Neural cell (in vitro differentiated cells): ENCODE data around the gene MED13L. TPM values are rescaled to one million over a fixed set of nuclear protein-coding genes. Genes with fewer than 3 reads are reported as not detected.

ENCODE experiments used
- H2AFZ ChIP-seq: fragments of 200-600, 300-800 bp; sonication (generic), shearing (Covaris generic); 2 replicates; pipeline ENCODE4 v1.6.0; 2014; ENCODE audit warnings: low read depth, mild to moderate bottlenecking, antibody characterized with exemption, low read length, moderate library complexity
- H3F3A ChIP-seq: fragments of 200-600 bp; shearing (Covaris generic); 2 replicates; pipeline ENCODE4 v1.6.1; 2016; ENCODE audit warnings: mild to moderate bottlenecking, moderate library complexity, mixed read lengths, antibody characterized with exemption, low read length; ENCODE audit not compliant: insufficient read depth, poor library complexity, severe bottlenecking
- H3K27ac ChIP-seq: fragments of 200-600, 300-800 bp; sonication (generic), shearing (Covaris generic); 2 replicates; pipeline ENCODE4 v1.5.1; 2014; ENCODE audit warnings: mild to moderate bottlenecking, low read length, moderate library complexity
- H3K27me3 ChIP-seq: fragments of 300-800, 200-600 bp; sonication (generic), shearing (Covaris generic); 2 replicates; pipeline ENCODE4 v1.6.0; 2014; ENCODE audit warnings: mild to moderate bottlenecking, low read depth, low read length, moderate library complexity; ENCODE audit not compliant: insufficient read depth
- H3K36me3 ChIP-seq: fragments of 300-800, 200-600 bp; sonication (generic), shearing (Covaris generic); 2 replicates; pipeline ENCODE4 v1.5.1; 2014; ENCODE audit warnings: mild to moderate bottlenecking, antibody characterized with exemption, low read length, moderate library complexity; ENCODE audit not compliant: insufficient read depth
- H3K4me2 ChIP-seq: fragments of 300-800, 200-600 bp; sonication (generic), shearing (Covaris generic); 2 replicates; pipeline ENCODE4 v1.6.0; 2014; ENCODE audit warnings: mild to moderate bottlenecking, low read length
- H3K4me3 ChIP-seq: fragments of 300-800, 200-600 bp; sonication (generic), shearing (Covaris generic); 2 replicates; pipeline ENCODE4 v1.5.1; 2014; ENCODE audit warnings: mild to moderate bottlenecking, low read length, moderate library complexity
- H3K79me2 ChIP-seq: fragments of 200-600 bp; shearing (Covaris generic); replicated peaks from 2 replicates; pipeline ENCODE4 v1.6.0; 2014; ENCODE audit warnings: mild to moderate bottlenecking, low read length, moderate library complexity; ENCODE audit not compliant: insufficient read depth
- H3K9ac ChIP-seq: fragments of 300-800, 200-600 bp; sonication (generic), shearing (Covaris generic); 2 replicates; pipeline ENCODE4 v1.6.1; 2016; ENCODE audit warnings: mild to moderate bottlenecking, low read length, mixed read lengths
- H3K9me2 ChIP-seq: fragments of 200-600 bp; shearing (Covaris generic); 2 replicates; pipeline ENCODE4 v1.6.1; 2016; ENCODE audit warnings: mild to moderate bottlenecking, low read length, mixed read lengths; ENCODE audit not compliant: insufficient read depth
- H3K9me3 ChIP-seq: fragments of 200-600, 300-800 bp; sonication (generic), shearing (Covaris generic); 2 replicates; pipeline ENCODE4 v1.6.1; 2016; ENCODE audit warnings: mild to moderate bottlenecking, mixed run types, low read length, moderate library complexity, mixed read lengths
- H4K20me1 ChIP-seq: fragments of 200-600 bp; shearing (Covaris generic); 2 replicates; pipeline ENCODE4 v1.6.1; 2016; ENCODE audit warnings: mild to moderate bottlenecking, mixed run types; ENCODE audit not compliant: insufficient read depth
- EP300 ChIP-seq: fragments of 450-650 bp; conservative IDR thresholded peaks from 2 replicates; pipeline ENCODE4 v1.6.1; 2014; ENCODE audit warnings: antibody characterized with exemption, mild to moderate bottlenecking, moderate library complexity; ENCODE audit not compliant: poor library complexity, severe bottlenecking
- EZH2 ChIP-seq: fragments of 200-600, 300-800 bp; shearing (Covaris generic), sonication (generic); IDR thresholded peaks from 2 replicates; pipeline ENCODE4 v1.6.1; 2014; ENCODE audit warnings: antibody characterized with exemption, low read length, borderline replicate concordance, mild to moderate bottlenecking; ENCODE audit not compliant: insufficient read depth, poor library complexity, severe bottlenecking
- MXI1 ChIP-seq: fragments of 450-650 bp; conservative IDR thresholded peaks from 2 replicates; pipeline ENCODE4 v1.6.1; 2014; ENCODE audit warnings: antibody characterized with exemption, mild to moderate bottlenecking; ENCODE audit not compliant: poor library complexity, severe bottlenecking
- POLR2AphosphoS5 ChIP-seq: IDR thresholded peaks from 2 replicates; pipeline ENCODE4 v1.6.1; 2012
- RAD21 ChIP-seq: fragments of 450-650 bp; conservative IDR thresholded peaks from 2 replicates; pipeline ENCODE4 v1.6.1; 2014; ENCODE audit warnings: antibody characterized with exemption, mild to moderate bottlenecking, moderate library complexity
- REST ChIP-seq: IDR thresholded peaks from 2 replicates; pipeline ENCODE4 v1.6.1; 2012; ENCODE audit warnings: borderline replicate concordance
- SMC3 ChIP-seq: fragments of 450-650 bp; conservative IDR thresholded peaks from 2 replicates; pipeline ENCODE4 v1.6.1; 2014; ENCODE audit warnings: antibody characterized with exemption, mild to moderate bottlenecking, moderate library complexity; ENCODE audit not compliant: poor library complexity
- TAF1 ChIP-seq: IDR thresholded peaks from 2 replicates; pipeline ENCODE4 v1.6.1; 2012; ENCODE audit warnings: low read depth
- polyA plus RNA-seq: library from polyadenylated mRNA; depleted of rRNA; stranded (reverse); fragments of >200 nt; gene quantifications from 2 replicates; pipeline ENCODE4 v1.2.3, GENCODE V29; 2014
- TF ChIP-seq, protein P1 (sequence below): fragments of 450-650 bp; IDR thresholded peaks from 2 replicates; pipeline ENCODE4 v1.5.1; 2014; ENCODE audit warnings: antibody characterized with exemption, mild to moderate bottlenecking, moderate library complexity; ENCODE audit not compliant: poor library complexity, severe bottlenecking

Gene MED13L
- polyA plus RNA-seq, 1 donor from 2014 or later, result 38.9 TPM

- H3K79me2 ChIP-seq, result peaks cover 41% of the 10 kb centered on the region
Measured at GRCh38 chr12:116210762-116211161, 66.7 kb downstream of the MED13L start.

GRCh38 chr12:116210131-116210530 lies 67.4 kb downstream of the MED13L start:
- H3K79me2 ChIP-seq, result peaks cover 34% of the 10 kb centered on the region
- H3K27ac ChIP-seq, result no peak overlapping the region
- H2AFZ ChIP-seq, result no peak overlapping the region
- TF ChIP-seq TAF1 (no peak), POLR2AphosphoS5 (no peak), SMC3 (no peak), RAD21 (no peak), EZH2 (no peak), MXI1 (no peak), EP300 (no peak), REST (no peak)
- TF ChIP-seq, protein P1, sequence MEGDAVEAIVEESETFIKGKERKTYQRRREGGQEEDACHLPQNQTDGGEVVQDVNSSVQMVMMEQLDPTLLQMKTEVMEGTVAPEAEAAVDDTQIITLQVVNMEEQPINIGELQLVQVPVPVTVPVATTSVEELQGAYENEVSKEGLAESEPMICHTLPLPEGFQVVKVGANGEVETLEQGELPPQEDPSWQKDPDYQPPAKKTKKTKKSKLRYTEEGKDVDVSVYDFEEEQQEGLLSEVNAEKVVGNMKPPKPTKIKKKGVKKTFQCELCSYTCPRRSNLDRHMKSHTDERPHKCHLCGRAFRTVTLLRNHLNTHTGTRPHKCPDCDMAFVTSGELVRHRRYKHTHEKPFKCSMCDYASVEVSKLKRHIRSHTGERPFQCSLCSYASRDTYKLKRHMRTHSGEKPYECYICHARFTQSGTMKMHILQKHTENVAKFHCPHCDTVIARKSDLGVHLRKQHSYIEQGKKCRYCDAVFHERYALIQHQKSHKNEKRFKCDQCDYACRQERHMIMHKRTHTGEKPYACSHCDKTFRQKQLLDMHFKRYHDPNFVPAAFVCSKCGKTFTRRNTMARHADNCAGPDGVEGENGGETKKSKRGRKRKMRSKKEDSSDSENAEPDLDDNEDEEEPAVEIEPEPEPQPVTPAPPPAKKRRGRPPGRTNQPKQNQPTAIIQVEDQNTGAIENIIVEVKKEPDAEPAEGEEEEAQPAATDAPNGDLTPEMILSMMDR, result no peak
- H3F3A ChIP-seq, result no peaks in the 10 kb centered on the region
- H3K9ac ChIP-seq, result no peak overlapping the region
- no peaks in the 10 kb centered on the region for H3K36me3 ChIP-seq
- no peaks in the 10 kb centered on the region for H3K9me2 ChIP-seq
- H3K4me2 ChIP-seq, result no peak overlapping the region
- H4K20me1 ChIP-seq, result peaks cover 9% of the 10 kb centered on the region
- no peaks in the 10 kb centered on the region for H3K27me3 ChIP-seq
- no peaks in the 10 kb centered on the region for H3K9me3 ChIP-seq
- H3K4me3 ChIP-seq, result no peak overlapping the region

More at GRCh38 chr12:116210762-116211161, 66.7 kb downstream of the MED13L start:
- Histone ChIP-seq H3K27ac (no peak overlapping the region), H3K9me3 (no peaks in the 10 kb centered on the region), H3K4me2 (no peak overlapping the region), H4K20me1 (peaks cover 9% of the 10 kb centered on the region), H3K36me3 (no peaks in the 10 kb centered on the region), H3K9me2 (no peaks in the 10 kb centered on the region), H2AFZ (no peak overlapping the region), H3F3A (no peaks in the 10 kb centered on the region), H3K9ac (no peak overlapping the region), H3K4me3 (no peak overlapping the region), H3K27me3 (no peaks in the 10 kb centered on the region)
- no peak for TF ChIP-seq TAF1

DNA sequence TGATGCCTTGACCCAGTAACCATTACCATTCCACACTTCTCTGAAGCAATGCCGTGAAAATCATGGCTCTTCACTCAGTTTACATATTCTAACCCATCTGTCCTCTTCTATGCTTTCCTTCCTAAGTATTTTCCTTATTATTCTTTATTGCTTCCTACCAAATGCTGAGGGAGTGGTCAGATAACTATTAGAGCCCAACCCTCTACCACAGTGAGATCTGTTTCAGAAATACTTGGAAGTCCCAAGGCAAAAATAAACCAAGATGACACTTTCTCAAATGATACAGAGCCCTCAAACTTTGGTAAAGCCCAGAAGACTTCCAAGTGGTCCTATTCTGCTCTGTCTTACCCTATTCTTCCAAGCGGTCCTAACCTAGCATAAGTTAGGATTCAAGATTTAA lies 68.0 kb downstream of the MED13L start:
- H4K20me1 ChIP-seq, result peaks cover 9% of the 10 kb centered on the region
- no peaks in the 10 kb centered on the region for H3K9me2 ChIP-seq
- no peak overlapping the region for H2AFZ ChIP-seq
- no peak for TF ChIP-seq EP300
- TF ChIP-seq, protein P1, result no peak
- TF ChIP-seq POLR2AphosphoS5, result no peak
- TF ChIP-seq SMC3, result no peak
- no peak for TF ChIP-seq EZH2
- no peak for TF ChIP-seq RAD21
- TF ChIP-seq TAF1, result no peak
- H3K27ac ChIP-seq, result no peak overlapping the region
- H3K36me3 ChIP-seq, result no peaks in the 10 kb centered on the region
- H3K79me2 ChIP-seq, result peaks cover 32% of the 10 kb centered on the region
- H3F3A ChIP-seq, result no peaks in the 10 kb centered on the region
- H3K9me3 ChIP-seq, result no peaks in the 10 kb centered on the region
- H3K4me2 ChIP-seq, result no peak overlapping the region
- no peak overlapping the region for H3K4me3 ChIP-seq
- no peak overlapping the region for H3K9ac ChIP-seq
- no peaks in the 10 kb centered on the region for H3K27me3 ChIP-seq
